HCEC 1CT (cell line): ENCODE data around the gene MAP1LC3B2.

Experiments
- DNase-seq: peaks from one replicate; pipeline ENCODE4 v3.0.0-alpha.2; 2017

Gene MAP1LC3B2

DNA sequence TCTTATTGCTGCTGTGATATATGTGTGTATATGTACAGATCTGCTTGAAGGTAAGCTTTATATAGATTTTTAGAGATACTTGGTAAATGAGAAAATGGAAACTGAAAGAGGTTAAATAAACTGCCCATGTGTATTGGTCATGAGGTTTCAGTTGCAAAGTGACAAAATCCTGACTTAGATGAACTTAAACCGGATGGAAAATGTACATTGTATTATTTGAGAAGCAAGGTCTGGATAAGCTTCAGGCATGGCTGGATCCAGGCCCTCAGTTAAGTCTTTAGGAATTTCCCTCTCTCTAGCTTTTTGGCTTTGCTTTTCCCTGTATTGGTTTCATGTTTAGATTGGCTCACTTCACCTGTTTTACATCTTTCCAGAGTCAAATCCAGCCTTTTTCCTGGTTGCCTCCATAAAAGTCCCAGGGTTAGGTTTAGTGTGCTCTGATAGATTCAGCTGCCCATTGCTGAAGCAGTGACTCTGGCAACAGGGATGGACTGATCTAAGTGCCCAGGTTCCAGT, 21.0 kb upstream of the MAP1LC3B2 start:
- no peak for DNase-seq

- no peak for DNase-seq
Observed at GRCh38 chr12:116538682-116539305, 20.4 kb upstream of the MAP1LC3B2 start.

GRCh38 chr12:116539361-116539771, 19.8 kb upstream of the MAP1LC3B2 start:
- peak; percentile 36 for DNase-seq

- peak; percentile 51 for DNase-seq
Observed at GRCh38 chr12:116539905-116540482, 19.2 kb upstream of the MAP1LC3B2 start.

GRCh38 chr12:116540622-116541152, 18.5 kb upstream of the MAP1LC3B2 start:
- no peak for DNase-seq

GRCh38 chr12:116541547-116542344, 17.4 kb upstream of the MAP1LC3B2 start:
- DNase-seq: no peak

DNA sequence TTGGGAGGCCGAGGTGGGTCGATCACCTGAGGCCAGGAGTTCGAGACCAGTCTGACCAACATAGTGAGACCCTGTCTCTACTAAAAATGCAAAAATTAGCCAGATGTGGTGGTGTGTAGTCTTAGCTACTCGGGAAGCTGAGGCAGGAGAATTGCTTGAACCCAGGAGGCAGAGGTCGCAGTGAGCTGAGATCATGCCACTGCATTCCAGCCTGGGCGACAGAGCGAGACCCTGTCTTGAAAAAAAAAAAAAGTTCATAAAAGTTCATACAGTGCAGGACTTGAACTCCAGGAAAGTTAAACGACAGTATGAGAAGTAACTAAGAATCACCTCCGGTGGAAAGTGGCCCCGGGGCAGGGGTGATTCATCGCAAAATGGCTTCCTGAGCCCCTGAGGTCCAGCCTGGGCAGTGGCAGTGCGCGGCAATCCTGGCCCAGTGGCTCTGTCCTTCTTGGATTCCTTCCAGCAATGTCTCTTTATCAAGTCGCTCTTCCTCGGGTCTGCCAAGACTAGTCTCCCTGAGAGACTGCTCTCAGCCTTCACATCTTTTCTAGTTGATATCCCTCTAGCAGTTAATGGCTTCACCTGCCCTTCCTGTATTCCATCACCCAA, 16.7 kb upstream of the MAP1LC3B2 start:
- DNase-seq: no peak

DNA sequence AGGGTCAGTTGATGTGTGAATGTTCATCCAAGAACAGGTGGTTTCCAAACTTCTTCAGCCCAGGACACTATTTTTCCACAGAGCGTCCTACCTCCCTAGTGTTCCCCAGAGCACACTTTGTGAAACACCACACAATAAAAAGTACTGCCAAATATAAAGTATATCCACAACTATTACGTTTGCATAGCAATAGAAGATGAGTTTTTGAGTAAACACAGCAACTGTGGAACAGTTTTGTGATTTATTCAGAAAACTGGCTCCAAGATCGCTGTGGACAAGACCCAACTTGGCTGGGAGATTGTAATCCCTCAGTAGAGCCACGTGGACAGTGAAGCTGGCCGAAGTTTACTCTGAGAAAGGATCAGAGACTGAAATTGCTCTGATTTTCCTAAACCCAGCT, 14.5 kb upstream of the MAP1LC3B2 start:
- DNase-seq: no peak

GRCh38 chr12:116545144-116545543, 14.0 kb upstream of the MAP1LC3B2 start:
- DNase-seq: no peak

DNA sequence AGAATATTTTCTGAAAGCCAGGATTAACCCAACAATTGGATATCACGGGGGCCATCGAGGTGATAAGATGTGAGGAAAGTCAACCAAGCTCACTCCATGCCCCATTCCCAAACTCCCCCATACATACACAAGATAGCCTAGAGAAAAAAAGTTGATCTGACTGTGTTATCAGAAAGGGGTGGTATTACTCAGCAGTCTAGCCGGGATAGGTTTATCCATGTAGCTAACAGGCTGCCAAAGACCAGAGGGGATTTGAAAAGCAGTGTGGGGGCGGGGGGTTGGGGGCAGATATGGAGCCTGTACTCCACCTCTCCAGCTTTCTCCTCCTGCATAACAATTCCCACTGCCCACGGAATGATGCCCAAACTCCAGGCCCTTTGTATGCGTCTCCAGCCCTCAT, 13.2 kb upstream of the MAP1LC3B2 start:
- DNase-seq: no peak

DNA sequence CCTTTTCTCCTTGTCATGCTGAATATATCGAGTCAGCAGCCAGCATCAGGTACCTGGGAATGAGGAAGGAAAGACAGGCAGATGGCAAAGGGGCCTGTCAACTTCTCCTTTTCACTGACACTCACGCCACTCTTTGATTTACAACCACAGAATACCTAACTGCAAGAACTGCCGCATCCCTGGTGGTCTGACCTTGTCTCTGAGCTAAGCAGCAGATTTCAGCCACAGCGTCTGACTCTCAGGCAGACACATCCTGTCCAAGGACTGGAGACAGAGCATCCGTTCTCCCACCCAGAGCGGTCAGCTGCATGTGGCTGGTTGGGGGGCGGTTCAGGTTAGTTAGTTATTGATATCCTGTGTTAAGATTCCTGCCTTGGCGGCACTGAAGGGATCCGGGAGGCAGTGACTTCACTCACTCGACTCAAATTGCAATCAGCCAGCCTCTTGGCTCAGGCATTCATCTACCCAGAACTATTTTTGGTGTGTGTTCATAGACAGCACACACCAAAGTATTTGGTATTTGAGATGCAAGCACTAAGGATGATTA, 11.2 kb upstream of the MAP1LC3B2 start:
- DNase-seq: no peak

DNA sequence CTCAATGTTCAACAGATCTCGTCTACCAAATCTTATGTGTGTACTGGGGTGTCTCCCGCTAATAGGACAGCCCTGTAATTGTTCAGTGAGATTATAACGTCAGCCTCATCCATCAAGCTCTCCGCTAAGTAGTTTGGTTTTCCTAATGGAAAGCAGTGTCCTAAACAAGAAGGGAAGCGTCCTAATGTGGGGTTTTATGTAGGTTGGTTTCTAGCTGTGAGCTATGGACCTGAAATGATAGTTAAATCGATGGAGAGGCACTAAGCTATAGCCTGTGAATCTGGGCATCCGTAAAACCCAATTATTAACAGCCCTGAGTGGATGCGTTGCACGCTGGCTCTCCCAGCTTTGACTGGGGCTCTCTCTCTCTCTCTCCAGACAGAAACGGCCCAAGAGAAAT, 9.2 kb upstream of the MAP1LC3B2 start:
- no peak for DNase-seq

- DNase-seq: no peak
Observed at GRCh38 chr12:116551151-116551550, 8.0 kb upstream of the MAP1LC3B2 start.

- no peak for DNase-seq
Observed at GRCh38 chr12:116551619-116551951, 7.6 kb upstream of the MAP1LC3B2 start.

GRCh38 chr12:116551952-116552772, 7.0 kb upstream of the MAP1LC3B2 start:
- DNase-seq: peak; percentile 53

DNA sequence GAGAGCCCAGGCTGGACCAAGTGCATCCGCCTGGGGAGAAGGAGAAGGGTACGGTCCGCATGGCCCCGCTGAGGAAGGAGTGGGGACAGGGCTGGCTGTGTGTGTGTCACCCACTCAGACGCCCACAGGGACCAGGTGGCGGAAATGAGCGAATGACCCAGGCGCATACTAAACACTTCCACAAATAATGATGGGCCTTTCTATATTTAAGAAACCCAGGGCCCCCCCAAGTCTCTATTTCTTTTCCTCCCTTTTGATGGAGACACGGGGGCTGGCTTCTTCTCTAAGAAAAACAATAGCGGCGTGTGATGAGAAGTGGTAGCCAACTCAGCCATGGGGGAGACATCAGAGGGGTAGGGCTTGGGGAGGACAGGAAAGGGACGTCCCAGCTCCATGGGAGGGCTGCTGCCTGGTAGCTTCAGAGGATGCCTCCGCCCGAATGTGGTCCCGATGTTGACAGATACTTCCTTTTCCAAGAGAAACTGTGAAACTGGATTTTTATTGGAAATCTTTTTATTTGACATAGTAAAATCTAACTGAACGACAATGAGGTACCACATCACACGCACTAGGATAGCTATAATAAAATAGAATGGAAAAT, 6.3 kb upstream of the MAP1LC3B2 start:
- DNase-seq: no peak

DNA sequence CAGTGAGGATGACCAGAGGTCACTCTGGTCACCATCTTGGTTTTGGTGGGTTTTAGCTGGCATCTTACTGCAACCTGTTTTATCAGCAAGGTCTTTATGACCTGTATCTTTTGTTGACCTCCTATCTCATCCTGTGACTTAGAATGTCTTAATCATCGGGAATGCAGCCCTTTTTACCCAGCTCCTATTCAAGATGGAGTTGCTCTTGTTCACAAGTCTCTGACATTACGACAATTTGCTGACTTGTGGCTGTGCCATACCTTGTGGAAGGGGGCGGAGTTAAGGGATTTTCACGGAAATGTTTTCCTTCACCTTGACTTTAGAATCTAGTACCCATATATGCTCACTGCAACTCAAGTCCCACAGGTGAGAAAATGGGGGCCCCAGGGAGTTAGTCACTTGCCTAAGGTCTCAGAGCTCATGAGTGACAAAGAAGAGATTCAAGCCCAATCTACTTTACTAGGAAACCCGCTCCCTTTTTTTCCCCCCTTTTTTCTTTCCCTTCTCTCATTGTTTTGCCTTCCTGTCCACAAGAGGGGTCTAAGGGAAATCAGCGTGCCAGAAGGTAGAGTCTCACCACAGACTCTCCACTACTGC, 2.7 kb upstream of the MAP1LC3B2 start:
- no peak for DNase-seq

GRCh38 chr12:116556964-116557698, 2.0 kb upstream of the MAP1LC3B2 start:
- DNase-seq: no peak

DNA sequence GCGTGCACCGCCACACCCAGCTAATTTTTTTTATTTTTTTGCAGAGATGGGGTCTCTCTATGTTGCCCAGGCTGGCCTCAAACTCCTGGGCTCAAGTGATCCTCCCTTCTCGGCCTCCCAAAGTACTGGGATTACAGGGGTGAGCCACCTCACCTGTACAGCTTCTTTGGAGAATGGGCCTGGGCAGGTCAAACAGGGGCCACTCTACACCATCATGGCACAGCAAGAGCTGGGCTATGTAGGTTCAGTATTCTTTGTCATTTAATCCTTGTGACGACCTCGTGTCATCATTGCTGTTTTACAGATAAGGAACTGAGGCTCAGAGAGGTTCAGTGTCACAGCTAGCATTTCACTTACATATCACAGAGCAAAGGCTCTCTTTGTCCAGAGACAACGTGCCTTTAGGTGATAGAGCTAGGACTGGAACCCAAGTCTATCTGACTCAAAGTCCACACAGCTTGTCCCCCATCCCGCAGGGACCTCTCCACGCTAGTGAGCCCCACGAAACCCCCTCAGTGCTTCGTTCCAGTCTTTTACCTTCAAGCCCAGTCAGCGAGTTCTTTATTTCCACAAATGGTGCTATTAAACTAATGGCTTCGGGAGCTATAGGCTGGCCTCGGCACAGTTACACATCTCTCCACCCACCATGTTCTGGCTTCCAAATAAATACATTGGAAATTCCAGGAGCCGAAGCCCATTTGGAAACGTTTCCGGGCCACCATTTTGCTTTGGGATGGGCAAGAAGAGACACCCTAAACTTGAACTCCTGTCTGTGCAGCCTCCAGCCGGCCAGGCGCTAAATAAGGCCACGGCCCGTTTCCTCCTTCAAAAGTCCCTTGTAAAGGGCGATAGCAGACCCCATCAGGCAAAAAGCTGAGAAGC, 660 bp upstream of the MAP1LC3B2 start:
- DNase-seq: no peak
